ENCODE measurements around the gene HK2. TPM values are rescaled to one million over a fixed set of nuclear protein-coding genes. Genes with fewer than 3 reads are reported as not detected.
A peak's percentile ranks its signal among the peaks of the same experiment; 100 is the strongest.

Gene HK2
- total and polyA plus RNA-seq, 8 donors = 4.8 to 45.2 (median 12.3) TPM

DNA sequence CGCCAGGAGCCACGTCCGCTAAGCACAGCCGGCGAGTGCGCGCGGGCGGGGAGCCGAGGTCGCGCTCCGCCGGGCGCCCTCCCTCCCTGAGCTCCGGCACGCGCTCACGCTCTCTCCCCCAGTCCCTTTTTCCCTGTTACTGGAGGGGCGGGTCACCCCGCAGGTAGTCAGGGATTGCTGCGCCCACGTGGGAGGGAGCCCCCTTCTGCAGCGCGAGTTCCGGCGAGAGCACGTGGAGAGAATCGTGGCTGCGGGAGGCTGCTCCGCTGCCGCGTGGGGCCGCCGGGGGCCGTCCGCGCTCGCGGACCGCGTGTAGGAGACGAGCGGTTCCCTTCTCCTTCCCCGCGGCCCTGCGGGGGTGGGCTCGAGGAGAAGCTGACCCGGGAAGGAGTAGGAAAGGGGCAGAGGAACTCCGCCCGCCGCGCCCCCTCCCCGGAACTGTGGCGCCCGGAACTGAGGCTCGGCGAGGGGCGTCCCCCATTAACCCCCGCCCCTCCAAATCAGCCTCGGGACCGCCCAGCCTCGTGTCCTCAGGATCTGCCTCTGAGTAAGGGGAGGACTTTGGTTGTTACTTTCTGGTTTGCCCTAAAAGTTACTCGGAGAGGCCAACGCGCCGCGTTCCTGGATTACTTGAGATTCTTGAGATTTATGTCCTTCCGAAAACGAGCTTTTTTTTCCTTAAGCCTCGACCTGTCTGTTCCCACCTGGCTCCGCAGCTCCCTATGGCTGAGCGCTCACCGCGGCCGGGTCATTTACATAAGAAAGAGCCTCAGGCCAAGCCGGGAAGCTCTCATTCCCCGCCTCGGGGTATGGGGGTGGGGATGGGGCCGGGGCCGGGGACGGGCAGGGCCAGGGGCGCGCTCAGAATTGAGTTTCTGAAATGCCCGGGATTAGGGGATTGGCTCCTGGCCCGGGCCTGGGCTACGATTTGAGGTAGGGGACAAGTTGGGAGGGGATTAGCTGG, 1.1 kb downstream of the HK2 start:
- peak; percentile 60 to 88 for DNase-seq
- peak overlapping the region; percentile 76 to 84 (median 83) for H3K27ac ChIP-seq
- peak overlapping the region; percentile 56 to 87 (median 74) for H3K4me3 ChIP-seq
- H3K36me3 ChIP-seq = no peaks in the 10 kb centered on the region
- H3K4me1 ChIP-seq = peaks cover 22 to 42% (median 30%) of the 10 kb centered on the region in 4 donors
- intact Hi-C loops (cut with DNase I; ENCODE audit: low total_unique reads) = no loop called here
- 0 to 2% (median 0%) methylated on average over 28 to 87 of the region's 87 CpGs for WGBS, 5 donors
- TF ChIP-seq POLR2AphosphoS5 (IDR thresholded peaks at IDR 0.05) = peak in 1 of 3 donors; percentile 16
- TF ChIP-seq, protein P1, sequence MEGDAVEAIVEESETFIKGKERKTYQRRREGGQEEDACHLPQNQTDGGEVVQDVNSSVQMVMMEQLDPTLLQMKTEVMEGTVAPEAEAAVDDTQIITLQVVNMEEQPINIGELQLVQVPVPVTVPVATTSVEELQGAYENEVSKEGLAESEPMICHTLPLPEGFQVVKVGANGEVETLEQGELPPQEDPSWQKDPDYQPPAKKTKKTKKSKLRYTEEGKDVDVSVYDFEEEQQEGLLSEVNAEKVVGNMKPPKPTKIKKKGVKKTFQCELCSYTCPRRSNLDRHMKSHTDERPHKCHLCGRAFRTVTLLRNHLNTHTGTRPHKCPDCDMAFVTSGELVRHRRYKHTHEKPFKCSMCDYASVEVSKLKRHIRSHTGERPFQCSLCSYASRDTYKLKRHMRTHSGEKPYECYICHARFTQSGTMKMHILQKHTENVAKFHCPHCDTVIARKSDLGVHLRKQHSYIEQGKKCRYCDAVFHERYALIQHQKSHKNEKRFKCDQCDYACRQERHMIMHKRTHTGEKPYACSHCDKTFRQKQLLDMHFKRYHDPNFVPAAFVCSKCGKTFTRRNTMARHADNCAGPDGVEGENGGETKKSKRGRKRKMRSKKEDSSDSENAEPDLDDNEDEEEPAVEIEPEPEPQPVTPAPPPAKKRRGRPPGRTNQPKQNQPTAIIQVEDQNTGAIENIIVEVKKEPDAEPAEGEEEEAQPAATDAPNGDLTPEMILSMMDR (IDR thresholded peaks at IDR 0.05) = no peak
- TF ChIP-seq POLR2A (IDR thresholded peaks at IDR 0.05) = no peak
- no peak for TF ChIP-seq EP300 (IDR thresholded peaks at IDR 0.05)
- no peaks in the 10 kb centered on the region for H3K9me3 ChIP-seq
- peaks cover 0 to 13% (median 9%) of the 10 kb centered on the region in 3 donors for H3K27me3 ChIP-seq

DNA sequence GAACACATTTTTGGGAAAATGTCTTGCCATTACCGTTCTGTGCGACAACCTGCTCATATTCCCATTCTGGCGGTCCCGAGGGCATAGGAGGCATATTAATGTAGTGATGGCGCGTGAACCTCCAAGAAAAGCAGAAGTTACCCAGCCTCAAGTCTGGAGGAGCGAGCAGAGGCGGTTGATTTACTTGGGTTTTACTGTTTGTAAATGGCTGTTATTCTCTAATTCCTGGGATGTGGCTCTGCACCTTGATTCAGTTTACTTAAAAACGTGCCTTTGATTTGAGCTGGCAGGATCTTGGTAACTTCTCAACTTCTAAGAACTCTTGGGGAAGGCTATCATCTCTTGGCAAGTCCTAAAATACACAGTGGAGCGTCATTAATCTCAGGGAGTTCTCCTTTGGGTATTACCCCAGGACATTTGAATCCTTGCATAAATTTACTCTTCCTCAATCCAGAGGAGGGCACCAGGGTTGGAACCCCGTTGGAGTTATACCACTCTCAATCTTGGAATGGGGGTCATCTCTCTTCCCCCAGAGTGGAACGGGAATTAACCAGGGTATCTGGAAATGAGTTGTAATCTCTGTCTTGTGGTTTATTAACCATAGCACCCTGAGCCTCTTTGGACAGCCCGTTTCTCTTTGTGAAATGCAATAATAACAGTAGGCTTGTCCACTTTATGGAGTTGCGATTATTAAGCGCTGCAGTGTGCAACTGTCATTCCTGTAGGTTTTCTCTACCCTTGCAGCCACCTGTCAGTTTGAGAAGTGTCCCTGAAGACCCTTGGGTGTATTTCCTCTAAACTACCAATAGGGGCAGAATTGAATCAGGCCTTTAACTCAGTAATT, 2.1 kb downstream of the HK2 start:
- TF ChIP-seq POLR2A (IDR thresholded peaks at IDR 0.05) = no peak
- TF ChIP-seq, protein P1 (IDR thresholded peaks at IDR 0.05) = peak in 5 of 7 experiments; percentile 61 to 82 (median 67)
- no peaks in the 10 kb centered on the region for H3K36me3 ChIP-seq
- peak overlapping the region; percentile 76 to 84 (median 83) for H3K27ac ChIP-seq
- intact Hi-C loops (cut with DNase I; ENCODE audit: low total_unique reads) = no loop called here
- H3K4me3 ChIP-seq = peak overlapping the region; percentile 56 to 87 (median 74)
- H3K27me3 ChIP-seq = peaks cover 0 to 13% (median 9%) of the 10 kb centered on the region in 3 donors
- WGBS, 5 donors = 12 to 20% (median 18%) methylated on average over 15 of the region's 15 CpGs
- H3K4me1 ChIP-seq = peaks cover 22 to 42% (median 34%) of the 10 kb centered on the region in 4 donors
- no peaks in the 10 kb centered on the region for H3K9me3 ChIP-seq
- peak in 1 of 2 donors; percentile 69 for DNase-seq

DNA sequence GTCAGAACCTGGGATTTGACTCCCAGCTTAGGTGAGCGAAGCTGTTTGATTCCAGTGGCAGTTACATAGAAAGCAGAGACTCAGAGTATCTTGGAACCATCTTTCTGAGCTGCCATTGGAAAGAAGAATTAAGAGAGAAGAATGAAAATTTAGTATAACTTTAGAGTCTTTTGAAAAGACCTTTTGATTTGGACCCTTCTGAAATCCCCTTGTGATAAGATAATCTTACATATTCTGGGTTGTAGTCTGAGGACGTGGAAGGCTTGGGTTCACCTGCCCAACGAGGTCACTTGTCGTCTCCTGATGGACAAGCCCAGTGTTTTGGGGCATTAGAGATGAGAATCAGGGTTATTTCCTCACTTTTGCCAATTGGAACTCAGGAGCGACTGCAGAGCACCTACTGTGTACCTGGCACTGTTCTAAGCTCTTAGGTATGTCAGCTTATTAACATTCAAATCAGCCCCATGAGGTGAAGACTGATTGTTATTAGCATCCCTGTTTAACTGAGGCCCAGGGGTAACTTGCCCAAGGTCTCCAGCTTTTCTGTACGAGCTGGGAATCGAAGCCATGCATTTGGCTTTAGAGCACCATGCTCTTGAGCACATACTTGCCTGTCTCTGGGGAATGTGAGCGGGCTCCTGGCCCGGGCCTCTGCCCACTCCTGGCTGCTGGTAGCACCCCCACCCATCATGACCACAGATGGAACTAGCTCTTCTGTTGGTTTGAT, 2.9 kb downstream of the HK2 start:
- H3K36me3 ChIP-seq = no peaks in the 10 kb centered on the region
- peaks cover 22 to 44% (median 37%) of the 10 kb centered on the region in 4 donors for H3K4me1 ChIP-seq
- WGBS, 5 donors = 64 to 78% (median 69%) methylated on average over 9 of the region's 9 CpGs
- peak overlapping the region in 2 of 4 donors; percentile 75 to 87 for H3K4me3 ChIP-seq
- TF ChIP-seq, protein P1 (IDR thresholded peaks at IDR 0.05) = no peak
- TF ChIP-seq POLR2A (IDR thresholded peaks at IDR 0.05) (no peak), EP300 (IDR thresholded peaks at IDR 0.05) (no peak)
- H3K27ac ChIP-seq = peak overlapping the region in 4 of 5 donors; percentile 6 to 83 (median 82)
- intact Hi-C loops (cut with DNase I; ENCODE audit: low total_unique reads) = no loop called here
- DNase-seq = no peak
- no peaks in the 10 kb centered on the region for H3K9me3 ChIP-seq
- peaks cover 0 to 13% (median 9%) of the 10 kb centered on the region in 3 donors for H3K27me3 ChIP-seq
